A673 (cell line): Measurements from ENCODE around the gene MAP3K3. TPM values are rescaled to one million over a fixed set of nuclear protein-coding genes. Genes with fewer than 3 reads are reported as not detected.

Experiments
- BruUV-seq: library from RNA; stranded (reverse); fragments of 400-500 nt; replicated peaks from 2 replicates; lab custom pipeline; 2021; lab: Mats Ljungman, UMichigan
- CTCF ChIA-PET: fragments of 300-600 bp; sonication (Branson Sonifier 250); formaldehyde crosslinking; loops from one replicate; lab custom pipeline; 2022; ENCODE audit warnings: antibody characterized with exemption; lab: Charles Lee
- POLR2A ChIA-PET: fragments of 300-600 bp; sonication (Branson Sonifier 250); formaldehyde crosslinking; loops from one replicate; lab custom pipeline; 2022; ENCODE audit warnings: antibody characterized with exemption; ENCODE audit not compliant: low non-redundant PET; lab: Charles Lee
- DNase-seq: peaks from one replicate; pipeline ENCODE4 v3.0.0-alpha.2; 2015; ENCODE audit warnings: low spot score
- H3K27ac ChIP-seq: fragments of 200-600 bp; sonication (generic); 2 replicates; pipeline ENCODE4 v1.5.1; 2016; ENCODE audit warnings: mixed run types, low read depth, mild to moderate bottlenecking, mixed read lengths, antibody characterized with exemption, low read length; ENCODE audit not compliant: poor library complexity, severe bottlenecking
- H3K27me3 ChIP-seq: fragments of 200-600 bp; sonication (generic); replicated peaks from 2 replicates; pipeline ENCODE4 v1.6.1; 2017; ENCODE audit warnings: mixed run types, low read depth, mild to moderate bottlenecking, mixed read lengths, antibody characterized with exemption, low read length; ENCODE audit not compliant: insufficient read depth, poor library complexity
- H3K36me3 ChIP-seq: fragments of 200-600 bp; sonication (generic); 2 replicates; pipeline ENCODE4 v1.6.1; 2016; ENCODE audit warnings: mixed run types, mild to moderate bottlenecking, mixed read lengths, antibody characterized with exemption, low read length; ENCODE audit not compliant: insufficient read depth, poor library complexity, severe bottlenecking
- H3K4me1 ChIP-seq: fragments of 200-600 bp; sonication (generic); 2 replicates; pipeline ENCODE4 v1.6.1; 2017; ENCODE audit warnings: mixed run types, mild to moderate bottlenecking, mixed read lengths, antibody characterized with exemption, low read length; ENCODE audit not compliant: insufficient read depth, poor library complexity, severe bottlenecking
- H3K4me3 ChIP-seq: fragments of 200-600 bp; sonication (generic); 2 replicates; pipeline ENCODE4 v1.5.1; 2016; ENCODE audit warnings: low read depth, mixed run types, mild to moderate bottlenecking, mixed read lengths, low read length; ENCODE audit not compliant: poor library complexity, severe bottlenecking
- H3K9me3 ChIP-seq: fragments of 200-600 bp; sonication (generic); 2 replicates; pipeline ENCODE4 v1.6.1; 2016; ENCODE audit warnings: mixed run types, low read depth, mild to moderate bottlenecking, mixed read lengths, antibody characterized with exemption, low read length; ENCODE audit not compliant: poor library complexity, severe bottlenecking
- EZH2 ChIP-seq: fragments of 200-600 bp; sonication (generic); IDR thresholded peaks from 2 replicates; pipeline ENCODE4 v1.6.1; 2017; ENCODE audit warnings: borderline replicate concordance, low read depth, mild to moderate bottlenecking, mixed read lengths, antibody characterized with exemption, low read length; ENCODE audit not compliant: poor library complexity, severe bottlenecking
- intact Hi-C: fragments of 100-400 bp; cut with micrococcal nuclease; formaldehyde crosslinking; loops from one replicate; pipeline ENCODE4 v1.10.0; 2022; ENCODE audit not compliant: unreplicated experiment
- total RNA-seq: library from RNA; stranded (reverse); gene quantifications from 2 replicates; pipeline ENCODE4 v1.2.3, GENCODE V29; 2021
- TF ChIP-seq, protein P1 (sequence below): fragments of 300-800, 200-600 bp; sonication (generic); conservative IDR thresholded peaks from 2 replicates; pipeline ENCODE4 v1.5.1; 2017; ENCODE audit warnings: low read depth, mild to moderate bottlenecking, antibody characterized with exemption, low read length, moderate library complexity, mixed read lengths

Gene MAP3K3
- total RNA-seq, 1 experiment from 2014 or later = 25.9 TPM

DNA sequence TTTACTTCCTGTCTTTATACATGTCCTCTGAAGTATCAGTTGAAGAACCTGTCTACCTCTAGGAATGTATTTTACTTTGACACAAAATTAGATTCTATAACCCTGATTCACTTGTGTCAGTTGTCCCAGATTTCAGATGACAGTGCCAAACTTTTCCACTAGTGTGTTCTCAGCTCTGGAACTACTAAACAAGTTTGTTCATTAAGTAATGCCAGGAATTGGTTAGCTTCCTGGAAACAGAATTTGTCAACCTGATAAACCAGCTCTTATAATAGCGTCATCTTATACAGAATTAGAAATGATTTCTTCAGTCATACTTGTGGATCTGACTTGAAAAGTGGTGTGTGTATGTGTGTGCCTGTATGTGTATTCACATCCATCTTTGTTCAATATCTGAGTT is 7.4 kb downstream of the MAP3K3 start:
- no peaks in the 10 kb centered on the region for H3K9me3 ChIP-seq
- no peak overlapping the region for H3K4me3 ChIP-seq
- CTCF ChIA-PET = no interaction called here
- TF ChIP-seq, protein P1, sequence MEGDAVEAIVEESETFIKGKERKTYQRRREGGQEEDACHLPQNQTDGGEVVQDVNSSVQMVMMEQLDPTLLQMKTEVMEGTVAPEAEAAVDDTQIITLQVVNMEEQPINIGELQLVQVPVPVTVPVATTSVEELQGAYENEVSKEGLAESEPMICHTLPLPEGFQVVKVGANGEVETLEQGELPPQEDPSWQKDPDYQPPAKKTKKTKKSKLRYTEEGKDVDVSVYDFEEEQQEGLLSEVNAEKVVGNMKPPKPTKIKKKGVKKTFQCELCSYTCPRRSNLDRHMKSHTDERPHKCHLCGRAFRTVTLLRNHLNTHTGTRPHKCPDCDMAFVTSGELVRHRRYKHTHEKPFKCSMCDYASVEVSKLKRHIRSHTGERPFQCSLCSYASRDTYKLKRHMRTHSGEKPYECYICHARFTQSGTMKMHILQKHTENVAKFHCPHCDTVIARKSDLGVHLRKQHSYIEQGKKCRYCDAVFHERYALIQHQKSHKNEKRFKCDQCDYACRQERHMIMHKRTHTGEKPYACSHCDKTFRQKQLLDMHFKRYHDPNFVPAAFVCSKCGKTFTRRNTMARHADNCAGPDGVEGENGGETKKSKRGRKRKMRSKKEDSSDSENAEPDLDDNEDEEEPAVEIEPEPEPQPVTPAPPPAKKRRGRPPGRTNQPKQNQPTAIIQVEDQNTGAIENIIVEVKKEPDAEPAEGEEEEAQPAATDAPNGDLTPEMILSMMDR = no peak
- no peak for TF ChIP-seq EZH2
- BruUV-seq = no TSS peak
- intact Hi-C loops = no loop called here
- no peak for DNase-seq
- H3K27me3 ChIP-seq = no peaks in the 10 kb centered on the region
- H3K4me1 ChIP-seq = peaks cover 22% of the 10 kb centered on the region
- no peak overlapping the region for H3K27ac ChIP-seq
- no peaks in the 10 kb centered on the region for H3K36me3 ChIP-seq
- POLR2A ChIA-PET = no interaction called here

DNA sequence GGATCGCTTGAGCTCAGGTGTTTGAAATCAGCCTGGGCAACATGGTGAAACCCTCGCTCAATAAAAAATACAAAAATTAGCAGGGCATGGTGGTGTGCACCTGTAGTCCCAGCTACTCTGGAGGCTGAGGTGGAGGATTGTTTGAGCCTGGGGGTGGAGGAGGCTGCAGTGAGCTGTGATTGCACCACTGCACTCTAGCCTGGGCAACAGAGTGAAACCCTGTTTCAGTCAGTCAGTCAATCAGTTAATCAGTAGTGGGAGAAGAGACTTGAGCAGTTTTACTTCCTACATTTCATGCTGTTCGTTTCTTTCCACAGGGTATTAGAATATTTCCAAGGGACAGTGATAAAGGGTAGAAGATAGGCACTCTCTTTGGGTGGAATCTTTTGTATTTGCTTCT is 8.8 kb downstream of the MAP3K3 start:
- DNase-seq = no peak
- Histone ChIP-seq H3K27me3 (no peaks in the 10 kb centered on the region), H3K9me3 (no peaks in the 10 kb centered on the region), H3K27ac (no peak overlapping the region), H3K4me1 (peaks cover 36% of the 10 kb centered on the region), H3K36me3 (no peaks in the 10 kb centered on the region), H3K4me3 (no peak overlapping the region)
- no TSS peak for BruUV-seq
- ChIA-PET POLR2A (no interaction called here), CTCF (no interaction called here)
- intact Hi-C loops = no loop called here
- TF ChIP-seq, protein P1 = no peak
- no peak for TF ChIP-seq EZH2

DNA sequence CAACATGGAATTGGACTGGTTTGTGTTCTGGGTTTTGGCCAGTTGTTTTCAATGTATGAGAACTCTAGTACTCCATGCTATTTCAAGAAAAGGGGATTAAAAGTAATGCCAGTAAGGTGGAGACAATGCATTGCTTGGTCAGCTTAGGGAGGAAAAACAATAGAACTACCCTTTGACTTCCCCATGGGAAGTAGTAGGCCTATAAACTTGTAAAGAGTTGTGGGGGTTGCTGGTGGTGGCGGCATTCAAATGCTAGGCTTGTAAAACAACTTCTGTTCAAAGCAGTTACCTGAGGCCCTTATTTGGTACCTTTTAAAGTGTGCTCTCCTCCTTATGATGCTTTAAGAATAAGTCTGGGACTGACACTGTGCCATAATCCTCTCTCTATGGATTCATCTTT is 9.4 kb downstream of the MAP3K3 start:
- Histone ChIP-seq H3K36me3 (peaks cover 4% of the 10 kb centered on the region), H3K4me3 (no peak overlapping the region), H3K9me3 (no peaks in the 10 kb centered on the region), H3K27ac (no peak overlapping the region), H3K4me1 (peaks cover 34% of the 10 kb centered on the region), H3K27me3 (no peaks in the 10 kb centered on the region)
- no TSS peak for BruUV-seq
- intact Hi-C loops = no loop called here
- no peak for TF ChIP-seq EZH2
- TF ChIP-seq, protein P1 = no peak
- ChIA-PET CTCF (no interaction called here), POLR2A (no interaction called here)
- no peak for DNase-seq
